ENCODE results near the gene RASD1. TPM values are rescaled to one million over a fixed set of nuclear protein-coding genes. Genes with fewer than 3 reads are reported as not detected.

The RASD1 gene, protein sequence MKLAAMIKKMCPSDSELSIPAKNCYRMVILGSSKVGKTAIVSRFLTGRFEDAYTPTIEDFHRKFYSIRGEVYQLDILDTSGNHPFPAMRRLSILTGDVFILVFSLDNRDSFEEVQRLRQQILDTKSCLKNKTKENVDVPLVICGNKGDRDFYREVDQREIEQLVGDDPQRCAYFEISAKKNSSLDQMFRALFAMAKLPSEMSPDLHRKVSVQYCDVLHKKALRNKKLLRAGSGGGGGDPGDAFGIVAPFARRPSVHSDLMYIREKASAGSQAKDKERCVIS
- 254 TPM for total RNA-seq
- long read RNA-seq, transcript RASD1-201 (2 exons, 1,746 nt) = major isoform, 1,511 of 1,574 reads
- long read RNA-seq, transcript RASD1-202 (2 exons, 1,404 nt) = minor isoform, 14 of 1,574 reads
- long read RNA-seq, partial matches to known transcripts = 0 of 1,574 reads
- long read RNA-seq, other reads (novel, unspliced or antisense) = 49 of 1,574 reads

DNA sequence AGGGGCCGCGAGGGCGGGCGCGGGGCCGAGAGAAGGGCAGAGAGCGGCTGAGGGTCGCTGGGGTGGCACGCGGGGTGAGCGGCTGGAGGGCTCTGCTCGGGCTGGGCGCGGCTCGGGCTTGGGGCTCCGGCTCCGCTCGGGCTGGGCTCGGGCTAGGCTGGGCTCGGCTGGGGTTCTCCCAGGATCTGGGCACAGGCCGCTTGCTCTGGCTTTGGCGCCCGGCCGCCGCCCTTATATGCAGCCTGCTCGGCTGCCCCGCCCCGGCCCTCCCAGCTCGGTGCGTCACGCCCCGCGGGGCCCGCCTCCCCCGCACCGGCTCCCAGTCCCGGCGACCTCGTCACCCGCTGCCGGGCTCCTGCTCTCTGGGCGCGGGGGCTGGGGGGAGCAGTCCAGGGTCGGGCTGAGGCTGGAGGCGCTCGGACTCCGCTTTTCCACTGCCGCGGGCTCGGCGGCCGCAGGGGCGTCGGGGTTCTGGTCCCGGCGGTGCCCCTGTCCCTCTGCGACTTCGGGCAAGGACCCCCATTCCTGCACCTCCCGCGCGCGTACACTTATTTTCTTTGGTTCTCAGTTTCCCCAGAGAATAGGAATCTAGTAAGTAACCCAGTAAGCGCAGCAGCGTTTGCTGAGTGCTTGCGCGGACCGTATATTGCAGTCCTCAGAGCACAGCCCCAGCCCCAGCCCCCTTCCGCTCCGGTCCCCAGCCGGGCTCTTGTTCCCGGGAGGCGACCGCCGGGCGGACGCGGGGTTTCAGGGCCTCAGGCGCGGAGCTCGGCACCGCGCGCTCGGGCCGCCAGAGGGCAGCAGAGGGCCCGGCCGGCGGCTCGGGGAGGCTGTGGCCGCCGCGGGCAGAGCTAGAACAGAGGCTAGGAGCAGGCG lies at the start of gene RASD1:
Gene RASD1 (minus strand): TSS at position 207 of the 876 bp plus-strand sequence. CDS start 214 bp downstream, outside the sequence.
- DNase-seq (ENCODE audit: low spot score) = peak; percentile 98

- no peak for DNase-seq (ENCODE audit: low spot score)
Measured at GRCh38 chr17:17545984-17546383, 49.8 kb upstream of the RASD1 start.

- no peak for DNase-seq (ENCODE audit: low spot score)
Measured at GRCh38 chr17:17545031-17545820, 49.0 kb upstream of the RASD1 start.

DNA sequence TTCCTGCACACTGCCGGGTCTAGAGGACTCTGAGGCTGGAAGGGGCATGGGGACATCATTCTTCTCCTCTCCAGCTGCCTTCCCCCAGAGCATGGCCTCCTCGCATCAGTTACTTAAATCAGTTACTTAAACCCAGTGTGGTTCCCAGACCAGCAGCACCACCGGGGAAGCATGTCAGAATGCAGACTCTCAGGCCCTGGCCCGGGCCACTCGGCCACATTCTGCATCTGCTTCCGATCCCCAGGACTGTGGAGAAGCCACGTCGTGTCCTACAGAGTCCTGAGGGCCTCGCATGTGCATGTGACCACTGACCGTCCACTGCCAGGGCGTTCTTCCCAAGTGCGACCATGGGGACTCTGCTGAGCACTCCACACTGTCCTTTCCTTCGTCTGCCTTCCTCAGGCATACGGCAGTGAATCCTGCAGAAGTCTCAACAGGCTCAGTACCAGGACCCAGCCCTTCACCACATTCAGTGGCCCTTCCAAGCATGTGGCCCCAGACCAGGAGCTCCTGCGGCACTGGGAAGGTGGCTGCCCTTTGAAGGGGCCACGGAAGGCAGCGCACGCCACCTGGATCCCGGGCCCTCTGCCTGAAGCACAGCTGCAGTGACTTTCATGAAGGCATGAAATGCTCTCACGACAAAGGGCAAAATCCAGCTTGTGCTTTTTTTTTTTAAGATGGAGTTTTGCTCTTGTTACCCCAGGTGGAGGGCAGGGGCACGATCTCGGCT lies 46.9 kb upstream of the RASD1 start:
- no peak for DNase-seq (ENCODE audit: low spot score)

DNA sequence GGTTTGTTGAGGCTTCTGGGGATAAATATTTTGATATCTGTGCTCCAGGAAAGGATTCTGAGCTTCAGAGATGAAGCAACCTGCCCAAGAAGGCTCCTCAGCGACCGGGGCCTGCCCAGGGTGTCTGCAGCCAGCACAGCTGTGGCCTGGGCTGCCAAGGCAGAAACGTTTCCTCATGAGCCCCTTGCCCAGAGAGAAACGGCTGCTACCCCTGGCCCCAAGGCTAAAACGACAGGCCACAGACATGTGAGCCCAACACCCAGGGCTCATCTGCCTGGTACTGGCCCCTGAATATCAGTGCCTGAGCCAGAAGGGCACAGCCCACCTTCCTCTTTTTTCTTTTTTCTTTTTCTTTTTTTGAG lies 45.4 kb upstream of the RASD1 start:
- no peak for DNase-seq (ENCODE audit: low spot score)

GRCh38 chr17:17540935-17541639 lies 44.9 kb upstream of the RASD1 start:
- DNase-seq (ENCODE audit: low spot score) = no peak

GRCh38 chr17:17540278-17540906 lies 44.2 kb upstream of the RASD1 start:
- DNase-seq (ENCODE audit: low spot score) = no peak

DNA sequence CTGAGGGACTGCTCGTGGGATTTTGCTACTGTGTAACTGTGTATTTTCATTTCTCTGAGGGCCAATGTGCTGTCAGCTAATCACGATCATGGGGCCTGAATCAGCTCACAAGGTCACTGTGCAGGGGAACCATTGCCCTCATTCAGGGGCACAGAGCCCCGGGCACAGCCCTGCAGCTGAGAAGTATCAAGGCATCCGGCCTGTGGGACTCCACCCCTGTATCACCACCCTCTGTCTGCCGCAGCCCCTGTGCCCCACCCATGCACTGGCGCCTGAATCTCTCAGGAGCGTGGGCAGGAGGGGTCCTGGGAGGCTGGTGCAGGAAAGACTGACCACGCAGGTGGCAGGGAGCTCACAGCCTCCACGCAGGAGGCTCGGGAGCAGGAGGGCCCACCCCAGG lies 43.4 kb upstream of the RASD1 start:
- DNase-seq (ENCODE audit: low spot score) = no peak

- DNase-seq (ENCODE audit: low spot score) = no peak
Measured at GRCh38 chr17:17538417-17539391, 42.5 kb upstream of the RASD1 start.

DNA sequence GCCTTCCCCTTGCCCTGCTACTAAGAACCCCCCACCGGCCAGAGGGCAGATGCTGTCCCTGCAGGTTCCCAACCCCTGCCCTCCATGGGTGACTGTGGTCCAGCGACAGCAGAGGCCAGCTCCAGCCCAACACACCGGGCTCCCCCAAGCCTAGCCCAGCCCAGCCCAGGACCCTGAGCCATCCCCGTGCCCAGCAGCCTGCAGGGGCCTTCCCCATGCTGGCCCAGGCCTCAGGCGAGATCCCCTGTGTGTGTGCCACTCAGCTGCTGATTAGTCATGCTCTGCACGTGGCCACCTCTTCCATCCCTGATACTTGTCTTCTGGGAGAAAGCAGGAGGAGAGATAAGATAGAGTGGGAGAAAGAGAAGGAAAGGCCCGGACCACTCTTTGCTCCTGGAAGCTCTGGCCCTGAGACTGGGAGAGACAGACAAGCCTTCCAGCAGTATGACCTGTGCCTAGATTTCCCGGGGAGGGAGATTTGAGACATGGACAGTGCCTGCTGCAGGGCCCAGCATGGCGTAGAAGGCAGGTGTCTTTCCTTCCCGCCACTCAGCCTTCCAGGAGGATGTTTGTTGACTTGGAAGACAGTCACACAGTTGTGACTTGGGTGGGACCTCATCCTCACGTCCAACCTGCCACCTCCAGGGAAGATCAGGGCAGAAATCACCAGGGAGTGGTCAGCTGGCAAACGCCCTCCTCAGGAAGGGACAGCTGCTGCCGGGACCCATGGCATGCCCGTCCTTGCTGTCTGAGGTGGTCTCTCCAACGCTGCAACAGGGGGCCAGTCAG lies 41.3 kb upstream of the RASD1 start:
- no peak for DNase-seq (ENCODE audit: low spot score)

- no peak for DNase-seq (ENCODE audit: low spot score)
Measured at GRCh38 chr17:17536702-17537101, 40.5 kb upstream of the RASD1 start.

- DNase-seq (ENCODE audit: low spot score) = no peak
Measured at GRCh38 chr17:17535957-17536356, 39.8 kb upstream of the RASD1 start.

DNA sequence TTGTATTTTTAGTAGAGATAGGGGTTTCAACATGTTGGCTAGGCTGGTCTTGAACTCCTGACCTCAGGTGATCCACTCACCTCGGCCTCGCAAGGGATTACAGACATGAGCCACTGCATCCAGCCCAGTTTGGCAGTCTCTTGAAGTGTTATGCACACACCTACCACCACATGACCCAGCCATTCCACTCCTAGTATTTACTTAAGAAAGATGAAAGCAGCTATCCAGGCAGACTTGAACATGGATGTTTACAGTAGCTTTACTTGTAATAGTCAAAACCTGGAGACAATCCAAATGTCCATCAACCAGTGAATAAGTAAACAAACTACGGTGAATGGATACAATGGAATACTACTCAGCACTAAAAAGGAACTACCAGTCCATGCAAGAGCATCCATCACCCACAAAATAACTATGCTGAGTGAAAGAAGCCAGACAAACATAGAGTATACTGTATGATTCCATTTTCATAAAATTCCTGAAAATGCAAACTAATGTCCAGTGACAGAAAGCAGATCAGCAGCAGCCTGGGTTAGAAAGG lies 37.8 kb upstream of the RASD1 start:
- no peak for DNase-seq (ENCODE audit: low spot score)

DNA sequence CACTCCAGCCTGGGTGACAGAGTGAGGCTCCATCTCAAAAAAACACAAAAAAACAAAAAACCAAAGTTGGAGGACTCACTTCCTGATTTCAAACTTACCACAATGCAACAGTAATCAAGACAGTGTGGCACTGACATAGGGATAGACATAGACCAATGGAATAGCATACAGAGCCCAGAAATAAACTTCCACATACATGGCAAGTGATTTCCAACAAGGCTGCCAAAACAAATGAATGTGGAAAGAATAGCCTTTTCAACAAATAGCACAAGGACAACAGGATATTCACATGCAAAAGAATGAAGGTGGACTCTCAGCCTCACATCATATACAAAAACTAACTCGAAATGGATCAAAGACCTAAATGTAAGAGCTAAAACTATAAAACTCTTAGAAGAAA lies 36.8 kb upstream of the RASD1 start:
- DNase-seq (ENCODE audit: low spot score) = no peak

DNA sequence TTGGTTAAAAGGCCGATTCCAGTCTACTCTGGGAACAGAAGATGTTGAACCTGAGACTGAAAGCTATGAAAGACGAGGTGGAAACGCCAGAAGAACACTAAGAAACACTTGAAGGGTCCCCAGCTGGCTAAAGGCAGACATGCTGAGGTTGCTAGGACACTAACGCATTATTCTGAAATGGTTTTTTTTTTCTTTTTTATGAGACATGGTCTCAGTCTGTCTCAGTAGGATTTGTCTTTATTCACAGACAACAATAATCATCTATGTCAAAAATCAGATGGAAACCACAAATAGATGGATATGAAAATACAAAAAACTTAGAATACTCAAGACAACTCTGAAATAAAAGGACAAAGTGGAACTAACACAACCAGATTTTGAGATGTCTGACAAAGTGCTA lies 35.0 kb upstream of the RASD1 start:
- DNase-seq (ENCODE audit: low spot score) = no peak

DNA sequence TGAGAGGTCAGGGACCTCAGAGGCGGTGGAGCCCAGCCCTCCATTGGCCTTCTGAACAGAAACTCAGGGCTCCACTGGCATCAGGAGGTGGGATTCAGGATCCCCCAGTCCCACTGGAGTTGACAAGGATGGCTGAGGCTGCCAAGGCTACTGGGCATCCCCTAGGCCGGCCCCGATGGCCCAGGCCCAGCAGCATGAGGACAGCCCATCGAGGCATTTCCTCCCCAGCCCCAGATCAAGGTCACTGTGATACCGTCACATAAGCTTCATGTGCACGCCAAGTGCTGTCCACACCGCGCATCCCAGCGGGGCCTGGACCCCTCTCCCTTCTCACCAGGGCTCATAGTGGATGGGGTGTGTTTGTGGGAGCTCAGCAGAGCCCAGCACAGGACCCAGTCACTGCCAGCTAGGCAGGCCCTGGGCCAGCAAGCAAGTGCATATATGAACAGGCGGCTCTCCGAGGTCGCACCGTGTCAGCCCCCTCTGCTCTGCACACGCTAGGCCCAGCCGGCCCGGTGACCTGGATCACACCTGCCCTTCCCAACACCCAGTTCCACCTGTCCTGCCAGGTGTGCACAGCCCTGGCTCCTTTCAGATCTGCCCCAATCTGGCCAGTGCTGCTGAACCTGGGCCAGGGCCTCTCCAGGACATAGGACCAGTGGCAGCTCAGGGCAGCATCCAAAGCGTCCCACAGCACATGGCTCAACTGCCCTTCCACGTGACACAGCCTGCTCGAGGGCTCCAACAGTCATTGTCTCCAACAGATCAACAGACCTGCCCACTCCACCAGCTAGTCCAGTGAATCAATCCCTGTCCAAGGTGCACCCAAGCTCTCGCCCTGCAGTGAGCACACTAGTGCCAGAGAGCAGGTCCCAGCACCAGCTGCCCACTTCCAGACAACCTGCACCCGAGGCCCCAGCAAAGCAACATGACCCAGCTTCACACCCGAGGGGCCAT lies 32.8 kb upstream of the RASD1 start:
- no peak for DNase-seq (ENCODE audit: low spot score)
